HG02943 (cell line): ENCODE data around the gene TIMM44.
"Not testable (repeated sequence)": the region's sequence is repeated elsewhere in the genome, so short reads cannot be mapped to it uniquely, and the experiment has no call there.

ENCODE experiments used
- ATAC-seq: cut with Tn5 transposase; IDR thresholded peaks from one replicate; pipeline ENCODE4 v1.9.1; 2021; ENCODE audit warnings: mild to moderate bottlenecking, low read depth, moderate library complexity; ENCODE audit not compliant: unreplicated experiment

Gene TIMM44

GRCh38 chr19:7926727-7927604 lies 16.5 kb downstream of the TIMM44 start:
- no peak for ATAC-seq

- no peak for ATAC-seq
These were observed 17.3 kb downstream of the TIMM44 start, which contains the start of gene CTXN1 for GRCh38 chr19:7926021-7926726. CTXN1 (minus strand) TSS chr19:7926135; CDS start chr19:7925538, 597 bp downstream.

- no peak for ATAC-seq
These were observed 18.2 kb downstream of the TIMM44 start for GRCh38 chr19:7925171-7925851.

GRCh38 chr19:7924651-7925170 lies 18.8 kb downstream of the TIMM44 start:
- ATAC-seq, result no peak

GRCh38 chr19:7924241-7924640 lies 19.2 kb downstream of the TIMM44 start:
- ATAC-seq, result no peak

- ATAC-seq, result no peak
These were observed 19.9 kb downstream of the TIMM44 start for GRCh38 chr19:7923295-7924191.

GRCh38 chr19:7922836-7923195 lies 20.6 kb downstream of the TIMM44 start:
- no peak for ATAC-seq

- no peak for ATAC-seq
These were observed 21.3 kb downstream of the TIMM44 start for GRCh38 chr19:7921967-7922835.

GRCh38 chr19:7921302-7921966 lies 22.0 kb downstream of the TIMM44 start:
- ATAC-seq, result no peak

- peak; percentile 47 for ATAC-seq
These were observed 22.8 kb downstream of the TIMM44 start for GRCh38 chr19:7920519-7921301.

GRCh38 chr19:7919610-7920518 lies 23.6 kb downstream of the TIMM44 start, which contains the start of gene SNAPC2:
SNAPC2 (plus strand) TSS chr19:7920338; CDS start chr19:7920367, 29 bp downstream.
- peak; percentile 52 for ATAC-seq

GRCh38 chr19:7918615-7919421 lies 24.6 kb downstream of the TIMM44 start:
- no peak for ATAC-seq

- ATAC-seq, result not testable (repeated sequence)
These were observed 25.3 kb downstream of the TIMM44 start for GRCh38 chr19:7918062-7918614.

- ATAC-seq, result no peak
These were observed 26.0 kb downstream of the TIMM44 start for GRCh38 chr19:7917267-7918061.

- no peak for ATAC-seq
These were observed 26.6 kb downstream of the TIMM44 start for GRCh38 chr19:7916955-7917266.
